Superior temporal gyrus (tissue), 1 donor: ENCODE data around the gene CHST7.

ENCODE experiments used
- DNase-seq: peaks from one replicate; pipeline ENCODE4 v3.0.0-alpha.2; 2016; ENCODE audit errors: extremely low spot score

Gene CHST7

GRCh38 chrX:46573892-46574773 lies 568 bp downstream of the CHST7 start:
- DNase-seq, result no peak

GRCh38 chrX:46574774-46575381 lies 1.3 kb downstream of the CHST7 start:
- no peak for DNase-seq

DNA sequence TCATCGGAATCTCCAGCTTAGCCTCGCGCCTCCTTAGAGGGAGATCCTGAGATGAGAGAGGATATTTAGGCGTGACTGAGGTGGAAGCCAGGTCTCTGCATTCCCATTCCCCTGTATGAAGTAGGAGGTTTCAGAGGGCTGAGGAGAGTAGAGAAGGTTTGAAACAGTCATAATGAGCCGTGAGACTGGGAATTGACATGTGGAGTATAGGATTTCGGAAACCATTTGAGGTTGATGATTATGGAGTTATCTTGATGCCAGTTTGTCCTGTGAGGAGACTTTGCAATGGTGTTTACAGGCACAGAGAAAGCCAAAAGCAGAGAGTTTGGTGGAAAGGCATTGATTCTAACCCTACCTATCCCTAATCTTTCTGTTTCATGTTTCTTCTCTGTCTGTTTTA lies 2.0 kb downstream of the CHST7 start:
- no peak for DNase-seq

DNA sequence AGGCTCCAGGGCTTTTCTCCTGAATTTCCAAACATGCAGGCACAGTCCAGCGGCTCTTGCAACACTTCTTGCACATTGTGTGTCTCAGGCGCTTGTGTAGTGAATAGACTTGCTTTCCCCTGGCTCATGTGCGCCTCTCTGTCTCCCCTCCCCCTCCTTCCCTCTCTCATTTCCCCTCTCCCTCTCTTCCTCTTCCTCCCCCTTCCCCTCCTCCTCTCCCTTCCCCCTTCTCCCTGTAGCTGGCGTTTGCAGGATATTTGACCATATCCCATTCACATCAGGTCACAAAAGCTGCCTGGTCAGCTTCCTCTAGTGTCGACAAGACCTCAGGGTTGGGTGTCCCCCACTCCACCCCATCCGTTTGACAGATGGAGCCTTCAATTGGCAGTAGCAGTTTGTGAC lies 2.4 kb downstream of the CHST7 start:
- no peak for DNase-seq

- no peak for DNase-seq
Measured at GRCh38 chrX:46576458-46576857, 2.9 kb downstream of the CHST7 start.

DNA sequence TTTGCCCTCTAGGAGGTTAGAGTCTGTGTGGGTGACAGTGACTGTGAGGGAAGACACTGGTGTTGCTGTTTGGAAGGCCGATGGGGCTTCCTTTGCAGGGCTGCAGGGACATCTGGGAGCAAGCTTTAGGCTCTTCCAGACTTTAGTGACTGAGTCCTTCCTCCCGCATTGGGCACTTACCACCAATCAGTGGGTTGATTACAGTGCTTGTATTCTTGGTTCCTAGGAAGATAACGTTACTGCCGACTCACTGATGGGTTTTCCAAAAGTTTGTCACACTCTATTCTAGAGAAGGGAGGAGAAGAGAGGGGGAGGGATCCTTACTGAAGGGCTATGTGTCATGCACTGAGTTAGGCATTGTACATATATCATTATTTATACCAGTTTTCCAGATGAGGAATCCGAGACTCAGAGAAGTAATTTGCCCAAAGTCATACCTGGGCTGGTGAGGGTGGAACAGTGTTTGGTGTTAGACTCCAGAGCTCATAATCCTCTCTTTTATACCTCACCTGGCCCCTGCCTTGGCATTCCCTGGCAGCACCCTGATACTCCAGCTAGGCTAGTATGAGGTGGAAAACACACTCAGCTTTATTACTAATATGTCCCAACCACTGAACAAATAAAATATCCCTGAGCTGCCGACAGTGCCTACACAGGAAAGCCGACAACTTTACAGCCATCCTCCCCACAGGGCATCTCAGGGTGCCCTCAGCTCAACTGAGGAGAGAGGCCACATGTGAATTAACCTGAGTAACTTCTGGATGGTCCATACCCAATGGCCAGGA lies 3.8 kb downstream of the CHST7 start:
- DNase-seq, result no peak

DNA sequence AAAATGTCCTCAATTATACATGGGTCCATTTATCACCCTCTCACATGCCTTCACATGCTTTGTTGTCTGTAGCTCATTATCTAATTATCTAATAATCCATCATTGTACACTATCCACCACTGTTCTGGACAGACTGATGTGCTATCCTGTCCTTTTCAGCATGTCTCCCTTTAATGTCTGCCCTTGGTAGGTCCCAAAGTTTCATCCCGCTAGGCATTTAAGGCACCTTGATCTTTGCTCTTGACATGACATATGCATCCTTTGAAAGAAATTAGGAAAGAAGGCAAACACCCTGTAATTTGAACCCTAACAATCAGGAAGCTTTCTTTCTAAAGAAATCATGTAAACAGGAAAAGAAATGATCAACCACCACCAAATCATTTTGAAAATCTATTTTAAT lies 5.7 kb downstream of the CHST7 start:
- DNase-seq, result no peak

- no peak for DNase-seq
Measured at GRCh38 chrX:46580613-46581012, 7.0 kb downstream of the CHST7 start.

- no peak for DNase-seq
Measured at GRCh38 chrX:46582325-46582724, 8.8 kb downstream of the CHST7 start.

DNA sequence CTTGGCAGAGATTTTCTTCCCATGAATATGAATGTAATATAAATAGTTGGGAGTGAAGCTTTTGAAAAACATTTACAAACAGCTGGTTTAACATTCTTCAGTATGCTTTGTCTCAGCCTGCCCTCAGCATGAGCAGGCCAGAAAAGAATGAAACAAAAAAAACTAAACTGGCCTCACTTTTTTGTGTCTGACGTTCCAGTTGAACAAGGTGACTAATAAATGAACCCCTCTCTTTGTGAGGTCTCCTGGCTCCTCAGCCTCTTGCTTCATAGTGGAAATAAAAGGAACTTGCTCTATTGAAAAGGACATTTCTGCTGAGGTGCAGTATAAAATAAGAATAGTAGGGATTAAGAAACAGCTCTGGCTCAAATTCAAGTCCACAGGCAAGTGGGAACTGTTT lies 9.4 kb downstream of the CHST7 start:
- DNase-seq, result no peak

GRCh38 chrX:46584736-46585135 lies 11.2 kb downstream of the CHST7 start:
- DNase-seq, result no peak

DNA sequence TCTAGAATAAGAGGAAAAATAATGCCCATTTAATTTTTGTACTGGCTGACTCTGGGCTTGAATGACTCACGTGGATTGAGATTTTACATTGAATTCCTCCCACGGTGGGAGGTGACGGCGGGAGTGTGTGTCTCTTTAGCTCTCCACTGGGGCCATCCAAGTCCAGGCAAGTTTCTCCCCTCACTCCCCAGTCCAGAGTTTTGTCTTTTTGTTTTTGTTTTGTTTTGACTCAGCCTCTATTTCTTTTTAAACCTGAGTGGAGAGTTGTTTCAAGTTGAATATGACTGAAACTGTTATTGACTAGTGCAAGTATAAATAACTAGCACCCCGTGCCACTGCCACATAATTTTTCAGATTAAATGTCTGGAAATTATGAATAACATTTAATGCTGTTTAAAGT lies 13.6 kb downstream of the CHST7 start:
- DNase-seq, result no peak

DNA sequence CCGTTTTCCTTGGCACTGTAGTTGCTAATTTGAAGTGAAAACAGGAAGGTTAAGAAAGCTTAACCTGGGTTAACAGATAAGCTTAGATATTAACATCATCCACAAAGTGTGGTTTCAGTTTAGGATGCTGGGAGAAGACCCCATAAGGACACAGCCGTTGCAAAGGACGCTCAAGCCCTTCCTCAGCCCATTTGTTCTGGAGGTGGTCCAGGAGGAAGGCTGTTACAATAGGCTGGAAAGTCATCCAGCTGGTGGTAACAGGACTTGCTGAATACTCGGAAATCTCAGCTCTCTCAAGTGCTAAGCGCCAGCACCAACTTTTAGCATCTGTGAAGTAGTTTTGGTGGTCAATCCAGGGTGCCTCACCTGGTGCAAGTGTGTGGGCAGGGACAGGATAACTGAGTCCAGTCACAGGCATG lies 14.2 kb downstream of the CHST7 start:
- DNase-seq, result no peak

DNA sequence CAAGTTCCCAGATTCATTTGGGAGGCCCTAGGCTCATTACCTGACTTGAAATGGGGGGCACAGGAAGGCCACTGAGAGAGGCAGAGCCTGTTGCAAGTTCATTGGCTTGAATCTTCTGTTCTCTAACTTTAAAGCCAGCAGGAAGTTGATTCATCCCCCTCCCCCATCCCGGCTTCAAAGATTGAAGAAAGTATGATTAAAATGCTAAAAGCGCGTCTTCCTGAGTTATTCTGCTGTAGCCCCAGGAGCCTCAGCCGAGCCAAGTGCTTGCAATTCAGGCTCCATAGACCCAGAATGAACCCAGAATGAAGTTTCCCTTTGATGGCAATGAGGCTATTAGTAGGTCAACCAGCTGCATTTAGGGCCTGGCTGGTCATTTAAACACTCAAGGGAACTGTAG lies 14.7 kb downstream of the CHST7 start:
- no peak for DNase-seq

DNA sequence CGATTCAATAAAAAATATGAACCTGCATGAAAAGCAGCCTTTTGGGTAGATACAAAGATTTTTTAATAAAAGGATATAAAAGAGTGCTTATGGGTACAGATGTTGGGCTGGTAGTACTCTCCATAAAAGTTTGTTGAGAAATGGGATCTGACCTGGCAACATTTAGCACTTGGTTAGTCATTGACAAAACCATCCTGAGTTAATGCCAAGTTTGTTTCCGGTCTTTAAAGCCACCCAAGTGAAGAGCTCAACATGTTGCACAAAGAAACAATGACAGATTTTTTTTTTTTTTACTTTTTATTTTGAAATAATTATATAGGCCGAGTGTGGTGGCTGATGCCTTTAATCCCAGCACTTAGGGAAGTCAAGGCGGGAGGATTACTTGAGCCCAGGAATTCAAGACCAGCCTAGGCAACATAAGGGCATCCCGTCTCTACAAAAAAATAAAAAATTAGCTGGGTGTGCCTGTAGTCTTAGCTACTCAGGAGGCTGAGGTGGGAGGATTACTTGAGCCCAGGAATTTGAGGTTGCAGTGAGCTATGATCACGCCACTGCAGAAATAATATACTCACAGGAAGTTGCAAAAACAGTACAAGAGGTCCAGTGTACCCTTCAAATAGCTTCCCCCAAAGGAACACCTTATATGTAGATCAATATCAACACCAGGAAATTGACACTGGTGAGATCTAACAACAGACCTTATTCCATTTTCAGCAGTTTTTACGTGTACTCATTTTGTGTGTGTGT lies 16.6 kb downstream of the CHST7 start:
- DNase-seq, result no peak

DNA sequence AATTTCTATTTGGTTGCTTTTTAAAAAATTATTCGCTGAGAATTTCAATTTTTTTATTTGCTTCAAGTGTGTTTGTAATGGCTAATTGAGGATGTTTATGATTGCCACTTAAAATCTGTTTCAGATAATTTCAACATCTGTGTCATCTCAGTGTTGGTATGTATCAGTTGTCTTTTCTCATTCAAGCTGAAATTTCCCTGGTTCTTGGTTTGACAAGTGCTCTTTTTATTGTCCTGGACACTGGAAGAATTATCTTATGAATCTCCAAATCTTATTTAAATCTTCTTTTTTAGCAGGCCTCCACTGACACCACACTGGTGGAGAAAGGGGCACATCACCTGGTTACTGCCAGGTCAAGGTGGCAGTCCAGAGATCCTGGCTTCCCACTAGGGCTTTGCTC lies 21.5 kb downstream of the CHST7 start:
- no peak for DNase-seq

DNA sequence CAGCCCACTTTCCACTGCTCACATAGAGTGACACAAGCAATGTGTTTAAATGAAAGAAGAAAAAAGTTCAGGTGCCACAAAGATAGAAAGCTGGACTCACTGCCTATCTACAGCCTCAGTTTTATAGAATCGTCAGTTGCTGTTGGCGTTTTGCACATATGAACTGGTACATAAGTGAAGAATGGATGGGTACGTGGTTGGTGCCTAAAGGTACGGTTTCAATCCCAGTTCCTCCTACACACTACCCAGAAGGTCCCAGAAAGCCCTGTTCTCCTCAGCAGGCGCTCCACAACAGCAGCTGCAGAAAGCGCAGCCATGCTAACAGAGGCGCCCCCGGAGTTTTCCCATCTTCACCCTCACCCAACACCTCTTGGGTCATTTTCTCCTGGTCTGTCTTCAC lies 23.6 kb downstream of the CHST7 start:
- DNase-seq, result no peak

DNA sequence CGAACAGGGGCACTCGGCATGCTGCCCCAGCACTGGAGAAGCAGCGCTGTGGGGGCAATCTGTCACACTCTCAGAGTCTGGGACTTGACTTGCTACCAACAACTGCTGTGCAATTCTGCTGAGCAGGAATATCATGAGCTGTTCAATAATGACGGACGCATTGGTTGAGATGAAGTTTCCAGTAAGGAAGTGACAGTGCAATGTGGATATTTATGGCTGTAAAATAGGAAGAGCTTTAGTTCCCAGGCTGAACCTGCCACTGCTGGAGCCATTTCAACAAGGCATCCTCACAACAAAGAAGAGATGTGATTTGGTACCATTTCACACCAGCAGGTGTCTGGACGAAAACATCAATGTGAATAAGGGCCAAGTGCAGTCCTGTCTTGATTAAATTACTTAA lies 24.2 kb downstream of the CHST7 start:
- no peak for DNase-seq

DNA sequence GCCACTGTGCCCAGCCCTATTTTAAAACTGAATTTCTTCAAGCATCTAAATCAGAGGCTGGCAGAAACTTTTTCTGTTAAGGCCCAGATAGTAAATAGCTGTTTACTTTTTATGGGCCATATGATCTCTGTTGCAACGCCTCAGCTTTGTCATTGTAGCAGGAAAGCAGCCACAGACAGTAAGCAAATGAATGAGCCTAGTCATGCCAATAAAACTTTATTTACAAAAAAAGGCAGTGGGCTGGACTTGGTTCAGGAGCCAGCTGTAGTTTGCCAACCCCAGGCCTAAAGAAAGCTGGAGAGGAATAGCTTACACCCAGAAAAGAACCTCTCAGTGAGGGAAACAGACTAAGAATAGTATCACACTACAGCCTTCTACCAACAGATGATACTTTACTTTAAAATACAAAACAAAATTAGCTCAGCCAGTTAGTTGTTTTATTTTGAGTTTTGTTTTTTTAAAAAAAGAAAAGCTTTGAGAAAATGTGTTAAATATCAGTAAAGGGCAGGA lies 25.5 kb downstream of the CHST7 start:
- no peak for DNase-seq

- no peak for DNase-seq
Measured at GRCh38 chrX:46601283-46601682, 27.7 kb downstream of the CHST7 start.

- no peak for DNase-seq
Measured at GRCh38 chrX:46602468-46603102, 29.0 kb downstream of the CHST7 start.
